ENCODE data around the gene UFL1.

GRCh38 chr6:96537726-96538125 is 16.1 kb downstream of the UFL1 start:
- TF ChIP-seq, protein P1, sequence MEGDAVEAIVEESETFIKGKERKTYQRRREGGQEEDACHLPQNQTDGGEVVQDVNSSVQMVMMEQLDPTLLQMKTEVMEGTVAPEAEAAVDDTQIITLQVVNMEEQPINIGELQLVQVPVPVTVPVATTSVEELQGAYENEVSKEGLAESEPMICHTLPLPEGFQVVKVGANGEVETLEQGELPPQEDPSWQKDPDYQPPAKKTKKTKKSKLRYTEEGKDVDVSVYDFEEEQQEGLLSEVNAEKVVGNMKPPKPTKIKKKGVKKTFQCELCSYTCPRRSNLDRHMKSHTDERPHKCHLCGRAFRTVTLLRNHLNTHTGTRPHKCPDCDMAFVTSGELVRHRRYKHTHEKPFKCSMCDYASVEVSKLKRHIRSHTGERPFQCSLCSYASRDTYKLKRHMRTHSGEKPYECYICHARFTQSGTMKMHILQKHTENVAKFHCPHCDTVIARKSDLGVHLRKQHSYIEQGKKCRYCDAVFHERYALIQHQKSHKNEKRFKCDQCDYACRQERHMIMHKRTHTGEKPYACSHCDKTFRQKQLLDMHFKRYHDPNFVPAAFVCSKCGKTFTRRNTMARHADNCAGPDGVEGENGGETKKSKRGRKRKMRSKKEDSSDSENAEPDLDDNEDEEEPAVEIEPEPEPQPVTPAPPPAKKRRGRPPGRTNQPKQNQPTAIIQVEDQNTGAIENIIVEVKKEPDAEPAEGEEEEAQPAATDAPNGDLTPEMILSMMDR (IDR thresholded peaks at IDR 0.05): no peak
- no peak for TF ChIP-seq POLR2AphosphoS5 (IDR thresholded peaks at IDR 0.05; ENCODE audit: low read depth, low read length)
